Left ventricle myocardium inferior (tissue), 1 donor: Measurements from ENCODE around the gene INSYN1. TPM values are rescaled to one million over a fixed set of nuclear protein-coding genes. Genes with fewer than 3 reads are reported as not detected.

Experiments used
- DNase-seq: peaks from one replicate; pipeline ENCODE4 v3.0.0-alpha.2; 2020
- H3K27ac ChIP-seq: fragments of 200-600 bp; replicated peaks from 2 replicates; pipeline ENCODE4 v1.8.0; 2021
- H3K27me3 ChIP-seq: fragments of 200-600 bp; 2 replicates; pipeline ENCODE4 v1.8.0; 2021; ENCODE audit warnings: low read depth
- H3K36me3 ChIP-seq: fragments of 200-600 bp; 2 replicates; pipeline ENCODE4 v1.8.0; 2021
- H3K4me1 ChIP-seq: fragments of 200-600 bp; 2 replicates; pipeline ENCODE4 v1.8.0; 2021
- H3K4me3 ChIP-seq: fragments of 200-600 bp; 2 replicates; pipeline ENCODE4 v1.8.0; 2021; ENCODE audit warnings: mild to moderate bottlenecking, moderate library complexity
- H3K9me3 ChIP-seq: fragments of 200-600 bp; replicated peaks from 2 replicates; pipeline ENCODE4 v1.8.0; 2021
- intact Hi-C: fragments of 100-400 bp; cut with micrococcal nuclease; formaldehyde crosslinking; loops from one replicate; pipeline ENCODE4 v1.11.0; 2022
- total RNA-seq: library from RNA; stranded (reverse); fragmentation: NEBNext Ultra II Directional; extraction: Animal tissue kit (Norgen Biotek cat#: 25700); gene quantifications from one replicate; pipeline ENCODE4 v1.2.1, GENCODE V29; 2021
- TF ChIP-seq, protein P1 (sequence below): fragments of 200-600 bp; IDR thresholded peaks from 2 replicates; pipeline ENCODE4 v1.8.0; 2021; ENCODE audit warnings: antibody characterized with exemption, mild to moderate bottlenecking, borderline replicate concordance
- donor health status: DM: no; HTN: yes; CAD: no; lungs with severe emphysema.

Gene INSYN1
- total RNA-seq, 1 donor from 2014 or later = 121 TPM

GRCh38 chr15:73745073-73745472 lies 8.1 kb downstream of the INSYN1 start:
- no peaks in the 10 kb centered on the region for H3K36me3 ChIP-seq
- intact Hi-C loops = no loop called here
- H3K4me3 ChIP-seq = no peak overlapping the region
- H3K27ac ChIP-seq = no peak overlapping the region
- H3K9me3 ChIP-seq = no peaks in the 10 kb centered on the region
- peaks cover 4% of the 10 kb centered on the region for H3K27me3 ChIP-seq
- peaks cover 49% of the 10 kb centered on the region for H3K4me1 ChIP-seq
- TF ChIP-seq, protein P1, sequence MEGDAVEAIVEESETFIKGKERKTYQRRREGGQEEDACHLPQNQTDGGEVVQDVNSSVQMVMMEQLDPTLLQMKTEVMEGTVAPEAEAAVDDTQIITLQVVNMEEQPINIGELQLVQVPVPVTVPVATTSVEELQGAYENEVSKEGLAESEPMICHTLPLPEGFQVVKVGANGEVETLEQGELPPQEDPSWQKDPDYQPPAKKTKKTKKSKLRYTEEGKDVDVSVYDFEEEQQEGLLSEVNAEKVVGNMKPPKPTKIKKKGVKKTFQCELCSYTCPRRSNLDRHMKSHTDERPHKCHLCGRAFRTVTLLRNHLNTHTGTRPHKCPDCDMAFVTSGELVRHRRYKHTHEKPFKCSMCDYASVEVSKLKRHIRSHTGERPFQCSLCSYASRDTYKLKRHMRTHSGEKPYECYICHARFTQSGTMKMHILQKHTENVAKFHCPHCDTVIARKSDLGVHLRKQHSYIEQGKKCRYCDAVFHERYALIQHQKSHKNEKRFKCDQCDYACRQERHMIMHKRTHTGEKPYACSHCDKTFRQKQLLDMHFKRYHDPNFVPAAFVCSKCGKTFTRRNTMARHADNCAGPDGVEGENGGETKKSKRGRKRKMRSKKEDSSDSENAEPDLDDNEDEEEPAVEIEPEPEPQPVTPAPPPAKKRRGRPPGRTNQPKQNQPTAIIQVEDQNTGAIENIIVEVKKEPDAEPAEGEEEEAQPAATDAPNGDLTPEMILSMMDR = no peak
- no peak for DNase-seq

DNA sequence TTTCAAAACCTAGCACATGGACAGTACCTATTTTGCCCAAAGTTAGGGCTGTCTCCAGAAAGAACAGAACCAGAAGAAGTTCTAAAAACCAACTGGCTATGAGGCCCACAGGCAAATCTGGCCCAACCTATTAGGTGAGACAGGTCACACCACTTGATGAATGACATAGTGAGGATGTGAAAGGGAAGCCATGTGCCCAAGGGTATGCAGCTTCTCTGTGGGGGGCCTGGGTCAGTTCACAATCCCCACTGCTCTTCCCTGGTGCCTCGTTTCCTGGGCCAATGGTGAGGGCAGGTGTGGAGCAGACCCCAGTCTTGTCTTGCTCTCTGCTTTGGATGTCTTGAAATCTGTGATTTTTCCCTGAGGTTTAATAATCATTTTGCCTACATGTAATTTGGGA lies 8.9 kb downstream of the INSYN1 start:
- intact Hi-C loops = no loop called here
- Histone ChIP-seq H3K27ac (no peak overlapping the region), H3K36me3 (no peaks in the 10 kb centered on the region), H3K27me3 (no peaks in the 10 kb centered on the region), H3K4me3 (no peak overlapping the region), H3K9me3 (no peaks in the 10 kb centered on the region), H3K4me1 (peaks cover 46% of the 10 kb centered on the region)
- no peak for DNase-seq
- TF ChIP-seq, protein P1 = no peak

DNA sequence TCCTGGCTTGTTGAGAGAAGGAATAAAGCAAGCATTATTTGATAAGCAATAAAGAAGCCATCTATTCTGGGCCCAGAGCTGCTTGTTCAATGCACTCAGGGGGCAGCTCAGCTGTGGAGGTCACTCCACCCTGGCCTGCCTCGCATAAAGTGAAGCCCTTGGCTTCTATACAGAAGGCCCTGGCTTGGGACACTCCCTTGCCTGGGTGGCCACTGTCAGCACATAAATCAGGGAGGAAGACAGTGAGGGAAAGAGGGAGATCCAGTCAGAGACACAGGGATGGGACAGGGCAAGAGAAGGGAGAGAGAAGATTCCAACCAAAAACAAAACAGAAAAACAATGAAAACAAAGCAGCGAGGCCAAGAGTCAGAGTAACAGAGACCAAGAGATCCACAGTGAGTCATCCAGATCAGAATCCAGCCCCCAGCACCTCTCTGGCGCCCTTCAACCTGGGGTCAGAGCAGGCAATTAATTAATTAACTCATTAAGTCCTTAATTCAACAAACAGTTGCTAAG lies 11.8 kb downstream of the INSYN1 start:
- Histone ChIP-seq H3K4me3 (no peak overlapping the region), H3K9me3 (no peaks in the 10 kb centered on the region), H3K27ac (no peak overlapping the region), H3K4me1 (peaks cover 31% of the 10 kb centered on the region), H3K36me3 (no peaks in the 10 kb centered on the region), H3K27me3 (no peaks in the 10 kb centered on the region)
- TF ChIP-seq, protein P1 = no peak
- intact Hi-C loops = no loop called here
- no peak for DNase-seq

GRCh38 chr15:73740152-73741048 lies 12.8 kb downstream of the INSYN1 start:
- Histone ChIP-seq H3K36me3 (no peaks in the 10 kb centered on the region), H3K4me3 (no peak overlapping the region), H3K27me3 (no peaks in the 10 kb centered on the region), H3K4me1 (peaks cover 31% of the 10 kb centered on the region), H3K27ac (no peak overlapping the region), H3K9me3 (no peaks in the 10 kb centered on the region)
- TF ChIP-seq, protein P1 = no peak
- intact Hi-C loops = no loop called here
- no peak for DNase-seq

DNA sequence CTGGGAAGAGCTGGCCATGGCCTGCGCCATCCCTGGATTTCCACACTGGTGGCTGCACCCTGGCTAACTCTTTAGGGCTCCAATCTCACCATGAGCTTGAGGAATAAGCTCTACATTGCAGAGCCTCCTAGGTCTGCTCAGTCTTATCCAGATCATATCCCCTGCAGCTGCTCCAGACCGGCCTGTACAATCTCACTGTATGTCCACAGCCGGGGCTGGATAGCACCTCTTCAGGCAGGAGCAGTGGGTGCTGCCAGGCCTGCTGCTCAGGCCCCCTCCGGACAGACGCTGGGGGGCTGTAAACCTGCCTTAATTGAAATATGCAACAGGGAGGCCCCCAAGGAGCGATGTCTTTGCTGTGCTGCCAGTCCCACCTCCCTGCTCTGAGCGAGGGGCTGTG lies 15.6 kb downstream of the INSYN1 start:
- no peaks in the 10 kb centered on the region for H3K9me3 ChIP-seq
- intact Hi-C loops = no loop called here
- peaks cover 17% of the 10 kb centered on the region for H3K4me1 ChIP-seq
- H3K4me3 ChIP-seq = no peak overlapping the region
- H3K36me3 ChIP-seq = no peaks in the 10 kb centered on the region
- H3K27ac ChIP-seq = no peak overlapping the region
- peaks cover 7% of the 10 kb centered on the region for H3K27me3 ChIP-seq
- DNase-seq = no peak
- TF ChIP-seq, protein P1 = no peak
